HAP-1 (cell line): ENCODE data around the gene RBP5.

Experiments used
- DNase-seq, 2 experiments: peaks; one replicate each; pipeline ENCODE4 v3.0.0-alpha.2; 2016 to 2020; ENCODE audit warnings: low spot score in 2 of 2
- H3K27me3 ChIP-seq: fragments of 250-450 bp; sonication (Bioruptor Pico); 2 replicates; pipeline ENCODE4 v1.5.1; 2020; ENCODE audit warnings: low read depth, mild to moderate bottlenecking, moderate library complexity
- H3K36me3 ChIP-seq: fragments of 250-450 bp; sonication (Bioruptor Pico); replicated peaks from 2 replicates; pipeline ENCODE4 v1.5.1; 2020; ENCODE audit warnings: mild to moderate bottlenecking
- H3K4me1 ChIP-seq: fragments of 250-450 bp; sonication (Bioruptor Pico); 2 replicates; pipeline ENCODE4 v1.5.1; 2020; ENCODE audit warnings: mild to moderate bottlenecking
- H3K4me3 ChIP-seq: fragments of 250-450 bp; sonication (Bioruptor Pico); 2 replicates; pipeline ENCODE4 v1.5.1; 2020; ENCODE audit warnings: mild to moderate bottlenecking, moderate library complexity
- H3K9me3 ChIP-seq: fragments of 250-450 bp; sonication (Bioruptor Pico); 2 replicates; pipeline ENCODE4 v1.5.1; 2020; ENCODE audit warnings: mild to moderate bottlenecking, moderate library complexity
- in situ Hi-C: fragments of 300-500 bp; cut with MboI; formaldehyde crosslinking; loops from 3 replicates; pipeline ENCODE4 v1.14.3; 2020; ENCODE audit warnings: low sequenced_read_pairs, inconsistent platforms, mixed read lengths

The RBP5 gene

DNA sequence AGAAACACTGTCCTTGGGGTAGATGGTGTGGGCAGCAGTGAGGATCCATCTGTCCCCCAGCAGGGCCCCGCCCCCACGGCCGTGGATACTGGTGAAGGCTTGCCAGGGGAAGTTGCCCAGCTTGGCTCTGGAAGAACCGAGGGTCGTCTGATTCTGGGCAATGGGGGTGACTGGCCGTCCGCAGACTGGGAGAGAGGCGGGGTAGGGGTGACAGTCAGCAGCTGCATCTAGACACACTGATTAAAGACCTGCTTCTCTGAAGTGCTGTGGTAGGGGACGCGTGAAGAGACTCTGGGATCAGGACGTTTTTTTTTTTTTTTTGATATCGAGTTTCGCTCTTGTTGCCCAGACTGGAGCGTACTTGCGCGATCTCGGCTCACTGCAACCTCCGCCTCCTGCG is 31.7 kb downstream of the RBP5 start:
- no peak for DNase-seq
- Histone ChIP-seq H3K27me3 (no peaks in the 10 kb centered on the region), H3K9me3 (no peaks in the 10 kb centered on the region), H3K4me3 (no peak overlapping the region), H3K4me1 (peaks cover 3% of the 10 kb centered on the region), H3K36me3 (peaks cover 10% of the 10 kb centered on the region; the same call in 1 of the 2 replicates)
- in situ Hi-C loops: no loop called here

DNA sequence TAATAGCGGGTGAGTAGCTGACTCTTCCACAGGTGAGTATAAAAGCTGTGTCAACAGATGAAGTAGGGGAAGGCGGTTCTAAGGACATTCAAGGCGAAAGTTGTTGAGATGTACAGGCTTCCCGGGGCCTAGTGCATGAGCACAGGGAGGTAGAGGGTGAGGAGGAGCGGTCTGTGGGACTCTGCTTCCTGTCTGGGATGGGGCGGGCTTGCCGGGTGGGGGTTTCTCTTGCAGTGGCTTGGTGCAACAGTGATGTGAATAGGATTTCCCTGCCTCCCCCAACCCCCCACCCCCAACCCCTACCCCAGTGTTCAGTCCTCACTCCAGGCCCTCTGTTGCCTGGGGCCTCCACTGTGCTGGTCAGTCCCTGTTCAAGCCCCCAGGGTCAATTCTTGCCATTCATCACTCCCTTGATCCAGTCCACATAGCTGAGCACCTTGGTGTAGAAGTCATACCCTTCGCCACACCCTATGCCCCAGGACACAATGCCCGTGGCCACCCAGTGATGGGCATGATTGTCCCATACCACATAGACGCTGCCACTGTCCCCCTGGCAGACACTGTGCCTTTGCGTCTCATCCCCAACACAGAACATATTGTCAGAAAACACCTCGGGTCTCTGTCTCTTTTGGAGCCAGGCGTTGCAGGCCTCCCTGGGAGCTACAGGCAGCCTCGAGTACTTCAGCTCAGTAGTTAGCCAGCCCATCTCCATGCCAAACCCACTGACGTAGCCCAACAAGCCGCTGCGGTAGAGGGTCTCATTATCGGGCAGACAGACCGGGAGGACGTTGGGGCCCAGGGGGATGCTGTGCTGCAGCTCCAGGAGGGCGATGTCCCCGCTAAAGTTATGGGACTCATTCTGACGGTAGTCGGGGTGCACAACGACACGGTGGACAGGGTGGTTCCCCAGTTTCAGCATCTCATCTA is 32.4 kb downstream of the RBP5 start:
- no peaks in the 10 kb centered on the region for H3K9me3 ChIP-seq
- in situ Hi-C loops: no loop called here
- no peak for DNase-seq
- peaks cover 10% of the 10 kb centered on the region; the same call in 1 of the 2 replicates for H3K36me3 ChIP-seq
- no peaks in the 10 kb centered on the region for H3K27me3 ChIP-seq
- peaks cover 10% of the 10 kb centered on the region for H3K4me1 ChIP-seq
- no peak overlapping the region for H3K4me3 ChIP-seq

DNA sequence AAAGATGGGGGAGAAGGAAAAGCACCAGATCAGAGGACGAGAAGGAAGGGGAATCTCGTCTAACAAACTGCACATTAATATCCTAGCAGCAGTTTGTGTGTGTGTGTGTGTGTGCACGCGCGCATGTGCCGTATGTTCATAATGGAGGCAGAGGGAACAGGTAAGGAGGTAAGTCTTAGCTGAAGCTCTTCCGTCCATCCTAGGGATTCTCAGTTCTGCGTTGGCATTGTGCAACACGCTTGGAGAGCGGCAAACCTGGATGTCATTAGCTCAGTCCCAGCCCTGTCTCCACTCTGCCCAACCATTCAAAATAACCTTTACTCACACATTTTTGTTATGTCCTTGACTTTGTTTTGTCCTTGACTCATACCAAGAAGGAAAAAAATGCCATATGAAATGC is 34.8 kb downstream of the RBP5 start:
- no peak for DNase-seq
- Histone ChIP-seq H3K9me3 (no peaks in the 10 kb centered on the region), H3K4me1 (peaks cover 22% of the 10 kb centered on the region), H3K27me3 (no peaks in the 10 kb centered on the region), H3K4me3 (no peak overlapping the region), H3K36me3 (peaks cover 6% of the 10 kb centered on the region; the same call in 1 of the 2 replicates)
- in situ Hi-C loops: no loop called here

DNA sequence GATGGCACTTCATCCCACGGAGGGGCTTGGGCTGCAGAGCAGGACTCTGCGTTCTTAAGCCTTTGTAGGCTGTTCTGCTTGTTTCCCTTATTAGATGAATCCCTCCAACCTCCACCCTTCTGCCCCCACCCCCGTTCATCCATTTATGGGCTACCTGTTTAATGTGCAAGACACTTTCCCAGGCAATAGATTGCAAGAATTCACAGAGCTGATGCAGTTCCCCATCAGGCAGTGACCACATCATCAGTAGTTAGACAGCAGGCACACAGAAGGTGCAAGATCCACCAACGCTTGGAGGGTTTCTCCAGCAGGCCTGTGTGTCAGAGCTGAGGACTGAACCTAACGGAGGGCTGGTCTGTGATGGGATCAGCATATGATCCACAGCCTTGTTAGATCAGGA is 35.2 kb downstream of the RBP5 start:
- in situ Hi-C loops: no loop called here
- Histone ChIP-seq H3K27me3 (no peaks in the 10 kb centered on the region), H3K36me3 (peaks cover 3% of the 10 kb centered on the region; the same call in 1 of the 2 replicates), H3K4me3 (no peak overlapping the region), H3K4me1 (peaks cover 22% of the 10 kb centered on the region), H3K9me3 (no peaks in the 10 kb centered on the region)
- no peak for DNase-seq

DNA sequence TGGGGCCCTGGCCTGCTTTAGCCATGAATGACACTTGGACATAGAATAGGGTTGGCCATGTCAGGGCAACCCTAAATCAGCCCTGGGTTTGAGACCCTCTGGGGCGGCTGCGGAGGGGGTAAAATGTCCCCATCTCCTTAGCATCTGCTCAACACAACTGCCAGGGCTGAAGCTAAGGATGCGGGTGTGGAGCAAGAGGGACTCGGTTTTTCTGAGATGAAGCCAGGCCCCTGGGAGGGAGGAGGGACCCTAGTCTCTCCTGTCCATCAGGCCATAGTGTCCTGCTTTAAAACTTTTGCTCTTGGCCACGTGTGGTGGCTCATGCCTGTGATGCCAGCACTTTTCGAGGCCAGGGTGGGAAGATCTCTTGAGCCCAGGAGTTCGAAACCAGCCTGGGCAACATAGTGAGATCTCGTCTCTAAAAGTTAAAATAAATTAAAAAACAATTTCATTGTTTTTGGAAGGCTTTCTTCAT is 35.7 kb downstream of the RBP5 start:
- H3K36me3 ChIP-seq: no peaks in the 10 kb centered on the region
- H3K4me1 ChIP-seq: peaks cover 22% of the 10 kb centered on the region
- no peaks in the 10 kb centered on the region for H3K9me3 ChIP-seq
- no peak overlapping the region for H3K4me3 ChIP-seq
- H3K27me3 ChIP-seq: no peaks in the 10 kb centered on the region
- DNase-seq: no peak
- in situ Hi-C loops: no loop called here

DNA sequence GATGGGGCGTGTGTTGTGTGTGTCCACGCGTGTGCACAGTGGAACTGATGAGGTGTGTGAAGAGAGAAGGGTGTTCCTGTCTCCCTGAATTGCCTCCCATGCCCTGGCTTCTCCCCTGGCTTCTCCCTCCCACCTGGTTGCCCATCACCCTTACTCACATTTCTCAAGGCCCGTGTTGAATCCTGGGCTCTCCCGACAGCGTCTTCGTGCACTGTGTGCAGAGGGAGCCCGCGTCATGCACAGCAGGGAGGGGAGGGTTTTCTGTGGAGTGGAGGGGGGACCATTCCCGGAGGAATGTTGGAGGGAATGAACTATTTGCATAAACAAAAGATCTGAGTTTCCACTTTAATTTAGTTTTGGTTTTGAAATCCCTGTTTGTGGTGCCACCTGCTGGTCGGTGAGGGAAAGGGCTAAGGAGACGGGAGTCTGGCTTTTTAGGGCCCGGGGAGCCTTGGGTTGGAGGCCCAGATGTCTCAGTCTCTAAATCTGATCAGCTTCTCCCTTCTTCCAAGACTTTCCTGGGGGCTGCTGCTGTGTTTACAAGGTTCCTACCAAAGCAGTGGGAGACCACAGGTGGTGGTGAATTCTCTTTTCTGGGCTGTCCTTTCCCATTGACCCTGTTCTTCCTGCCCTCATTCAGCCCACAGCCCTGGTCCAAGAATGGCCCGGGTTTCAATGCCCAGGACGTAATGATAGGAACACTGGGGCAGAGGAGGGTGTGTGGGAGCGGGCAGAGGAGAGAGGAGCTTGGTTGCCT is 36.3 kb downstream of the RBP5 start, which contains the start of gene C1R:
TSS of gene C1R (minus strand) at position 217 of the 757 bp plus-strand sequence. CDS start at position 160, 57 bp downstream.
- H3K36me3 ChIP-seq: no peaks in the 10 kb centered on the region
- H3K27me3 ChIP-seq: no peaks in the 10 kb centered on the region
- peak within 1 kb of the TSS; percentile 21 for H3K4me3 ChIP-seq
- H3K4me1 ChIP-seq: peaks cover 22% of the 10 kb centered on the region
- in situ Hi-C loops: no loop called here
- H3K9me3 ChIP-seq: no peaks in the 10 kb centered on the region
- DNase-seq: peak; percentile 82 to 86

DNA sequence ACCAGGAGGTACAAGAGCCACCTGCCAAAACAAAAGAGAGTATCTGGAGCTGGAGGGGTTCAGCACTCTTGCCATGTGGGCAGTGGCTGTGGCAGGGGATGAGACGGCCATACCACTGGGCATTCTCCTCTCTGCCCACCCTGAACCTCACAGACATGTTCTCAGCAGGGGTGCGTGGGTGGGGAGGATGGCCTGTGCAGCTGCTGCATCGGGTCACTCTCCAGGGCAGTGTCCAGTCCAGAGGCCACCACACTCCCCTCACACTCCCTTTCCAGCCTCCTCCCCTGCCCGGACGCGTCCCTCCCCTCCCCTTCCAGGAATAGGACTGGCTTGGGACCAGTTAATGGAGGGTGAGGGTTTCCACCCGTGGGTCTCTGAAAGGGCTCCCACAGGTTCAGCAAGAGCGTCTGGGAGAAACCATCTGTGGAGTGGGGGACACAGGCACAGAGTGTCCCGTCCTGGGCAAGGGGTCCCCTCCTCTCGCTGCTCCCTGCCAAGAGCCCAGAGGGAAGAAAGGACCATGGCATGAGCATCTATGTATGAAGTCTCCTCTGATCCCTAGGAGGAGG is 36.9 kb downstream of the RBP5 start:
- peaks cover 22% of the 10 kb centered on the region for H3K4me1 ChIP-seq
- in situ Hi-C loops: no loop called here
- DNase-seq: no peak
- H3K36me3 ChIP-seq: no peaks in the 10 kb centered on the region
- peak overlapping the region; percentile 21 for H3K4me3 ChIP-seq
- H3K9me3 ChIP-seq: no peaks in the 10 kb centered on the region
- H3K27me3 ChIP-seq: no peaks in the 10 kb centered on the region

DNA sequence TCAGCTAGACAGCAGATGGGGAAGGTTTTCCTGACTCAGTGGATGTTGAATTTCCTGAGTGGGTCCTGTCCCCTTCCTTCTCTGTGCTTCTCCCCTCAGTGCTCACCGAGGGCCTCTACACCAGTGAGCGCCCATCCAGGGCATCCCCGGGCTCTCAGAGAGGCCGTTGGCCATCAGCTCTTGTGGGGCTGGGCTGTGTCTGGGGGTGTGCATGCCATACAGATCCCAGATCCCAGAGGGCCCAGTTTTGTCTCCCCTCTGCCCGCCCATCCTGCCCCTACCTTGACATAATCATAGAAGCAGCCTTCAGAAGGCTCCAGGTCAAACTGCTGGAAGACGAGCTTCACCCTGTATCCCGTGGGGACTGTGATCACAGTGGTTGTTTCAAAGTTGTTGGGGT is 37.5 kb downstream of the RBP5 start:
- DNase-seq: no peak
- H3K4me1 ChIP-seq: peaks cover 22% of the 10 kb centered on the region
- in situ Hi-C loops: no loop called here
- no peaks in the 10 kb centered on the region for H3K27me3 ChIP-seq
- no peak overlapping the region for H3K4me3 ChIP-seq
- H3K36me3 ChIP-seq: no peaks in the 10 kb centered on the region
- H3K9me3 ChIP-seq: no peaks in the 10 kb centered on the region

DNA sequence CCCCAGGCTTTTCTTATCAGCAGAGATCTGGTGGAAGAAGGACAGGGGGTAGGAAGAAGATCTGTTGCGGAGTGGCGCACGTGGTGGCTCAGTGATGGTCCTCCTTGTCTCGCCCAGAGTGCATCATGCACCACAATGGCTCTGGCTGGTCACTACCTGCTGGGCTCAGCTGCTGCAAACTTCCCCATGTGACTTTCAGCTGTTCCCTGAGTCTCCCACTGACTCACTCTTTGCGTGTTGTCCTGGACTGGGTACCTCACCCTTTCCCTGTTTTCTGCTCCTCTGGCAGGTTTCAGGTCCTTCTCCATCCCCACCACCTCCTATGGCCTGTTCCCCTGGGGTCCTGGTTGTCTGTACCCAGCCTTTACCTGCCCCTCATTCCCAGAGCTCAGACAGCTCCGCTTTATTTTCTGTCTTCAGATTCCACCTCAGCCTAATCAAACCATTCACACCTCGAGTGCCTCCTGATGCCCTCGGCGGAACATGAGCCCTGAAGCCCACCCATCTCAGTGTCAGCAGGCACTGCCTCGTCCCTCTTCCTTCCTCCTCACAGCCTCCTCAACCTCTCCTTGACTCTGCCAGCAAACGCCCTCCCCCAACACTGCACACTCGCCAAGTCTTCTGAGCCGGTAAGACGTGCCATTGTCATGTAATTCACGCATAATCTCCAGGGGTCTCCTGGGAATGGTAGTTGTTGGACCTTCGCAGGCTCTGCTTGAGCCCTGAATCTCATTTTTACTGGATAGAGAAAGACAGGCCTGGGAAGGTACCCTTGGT is 38.3 kb downstream of the RBP5 start:
- Histone ChIP-seq H3K9me3 (no peaks in the 10 kb centered on the region), H3K27me3 (no peaks in the 10 kb centered on the region), H3K36me3 (no peaks in the 10 kb centered on the region), H3K4me1 (peaks cover 22% of the 10 kb centered on the region), H3K4me3 (no peak overlapping the region)
- in situ Hi-C loops: no loop called here
- peak; percentile 93 to 94 for DNase-seq

DNA sequence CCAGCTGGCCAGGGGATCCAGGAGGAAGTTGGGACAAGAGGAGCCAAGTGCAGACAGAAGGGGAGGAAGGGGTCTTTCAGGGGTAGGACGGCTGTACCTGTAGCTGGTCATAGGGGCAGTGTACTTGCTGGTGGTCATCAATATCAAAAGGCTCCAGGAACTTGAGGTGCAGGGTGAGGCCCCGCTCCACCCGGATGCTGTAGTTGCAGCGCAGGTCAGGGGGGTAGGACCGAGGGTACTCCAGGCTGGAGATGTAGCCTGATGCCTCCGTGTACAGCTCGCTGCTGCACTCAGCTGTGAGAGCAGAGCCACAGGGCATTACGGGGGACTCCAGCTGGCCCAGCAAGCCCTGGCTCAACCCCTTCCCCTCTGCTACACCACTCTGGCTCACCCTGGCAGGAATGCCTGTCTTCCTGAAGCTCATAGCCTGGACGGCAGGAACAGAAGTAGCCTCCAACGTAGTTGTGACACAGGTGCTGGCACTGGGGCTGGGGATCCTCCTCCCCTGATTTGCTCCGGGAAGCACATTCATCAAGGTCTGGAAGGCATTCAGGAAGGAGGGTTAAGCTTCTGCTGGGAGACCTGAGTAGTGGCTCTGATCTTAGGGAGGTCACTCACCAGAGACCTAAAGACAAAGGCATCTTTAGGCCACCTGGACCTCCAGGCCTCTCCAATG is 39.4 kb downstream of the RBP5 start:
- in situ Hi-C loops: no loop called here
- Histone ChIP-seq H3K4me1 (peaks cover 22% of the 10 kb centered on the region), H3K9me3 (no peaks in the 10 kb centered on the region), H3K27me3 (no peaks in the 10 kb centered on the region), H3K4me3 (no peak overlapping the region), H3K36me3 (no peaks in the 10 kb centered on the region)
- DNase-seq: no peak

DNA sequence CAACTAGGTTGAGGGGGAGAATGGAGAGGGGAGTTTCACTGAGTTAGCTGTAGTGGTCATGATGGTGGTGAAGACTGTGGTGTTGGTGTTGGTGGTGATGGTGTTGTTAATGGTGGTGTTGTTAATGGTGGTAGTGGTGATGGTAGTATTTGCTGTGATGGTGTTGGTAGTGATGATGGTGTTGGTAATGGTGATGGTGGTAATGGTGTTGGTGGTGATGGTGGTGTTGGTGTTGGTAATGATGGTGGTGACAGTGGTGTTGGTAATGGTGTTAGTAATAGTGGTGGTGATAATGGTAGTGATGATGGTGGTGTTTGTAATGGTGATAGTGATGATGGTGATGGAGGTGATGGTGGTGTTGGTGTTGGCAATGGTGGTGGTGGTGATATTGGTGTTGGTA is 45.6 kb downstream of the RBP5 start:
- DNase-seq: no peak

DNA sequence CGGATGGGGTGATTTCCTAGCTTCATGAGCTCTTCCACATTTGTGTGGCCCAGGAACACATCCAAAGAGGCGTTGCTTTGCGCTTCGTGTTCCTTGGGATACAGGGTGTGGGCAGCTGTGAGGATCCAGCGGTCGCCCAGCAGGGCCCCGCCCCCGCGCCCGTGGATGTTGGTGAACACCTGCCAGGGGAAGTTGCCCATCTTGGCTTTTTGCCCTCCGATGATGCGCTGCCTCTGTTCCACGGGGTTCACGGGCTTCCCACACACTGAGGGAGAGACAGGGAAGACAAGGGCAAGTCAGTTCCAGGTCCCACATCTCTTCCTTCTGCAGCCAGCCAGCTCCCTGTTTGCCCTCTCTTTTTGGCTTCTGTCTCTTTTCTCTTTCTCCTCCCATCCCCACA is 47.7 kb downstream of the RBP5 start:
- H3K4me3 ChIP-seq: no peak overlapping the region
- in situ Hi-C loops: no loop called here
- H3K9me3 ChIP-seq: no peaks in the 10 kb centered on the region
- no peaks in the 10 kb centered on the region for H3K4me1 ChIP-seq
- H3K36me3 ChIP-seq: no peaks in the 10 kb centered on the region
- DNase-seq: no peak
- H3K27me3 ChIP-seq: no peaks in the 10 kb centered on the region

More for the DNA sequence above, 45.6 kb downstream of the RBP5 start:
- no peaks in the 10 kb centered on the region for H3K9me3 ChIP-seq
- H3K4me1 ChIP-seq: no peaks in the 10 kb centered on the region
- no peaks in the 10 kb centered on the region for H3K36me3 ChIP-seq
- H3K27me3 ChIP-seq: no peaks in the 10 kb centered on the region
- H3K4me3 ChIP-seq: no peak overlapping the region
- in situ Hi-C loops: no loop called here

DNA sequence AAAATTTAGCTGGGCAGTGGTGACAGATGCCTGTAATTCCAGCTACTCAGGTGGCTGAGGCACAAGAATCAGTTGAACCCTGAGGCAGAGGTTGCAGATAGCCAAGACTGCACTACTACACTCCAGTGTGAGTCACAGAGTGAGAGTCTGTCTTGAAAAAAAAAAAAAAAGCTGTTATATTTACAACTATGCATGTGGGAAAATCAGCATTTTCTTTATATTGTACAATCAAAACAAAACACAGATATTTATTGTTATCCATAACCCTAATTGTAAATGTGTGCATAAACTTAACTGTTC is 48.9 kb downstream of the RBP5 start:
- Histone ChIP-seq H3K9me3 (no peaks in the 10 kb centered on the region), H3K27me3 (no peaks in the 10 kb centered on the region), H3K36me3 (no peaks in the 10 kb centered on the region), H3K4me1 (no peaks in the 10 kb centered on the region), H3K4me3 (no peak overlapping the region)
- in situ Hi-C loops: no loop called here
- DNase-seq: no peak
